Adipose tissue (tissue), 3 donors: ENCODE results near the gene ITFG1. TPM values are rescaled to one million over a fixed set of nuclear protein-coding genes. Genes with fewer than 3 reads are reported as not detected.
"Not testable (repeated sequence)": the region's sequence is repeated elsewhere in the genome, so short reads cannot be mapped to it uniquely, and the experiment has no call there.

Source experiments
- H3K27ac ChIP-seq: one replicate; pipeline ENCODE4 v1.5.1; 2013; ENCODE audit warnings: low read depth, low read length
- WGBS, 3 donors: extraction: QIAGEN DNeasy Blood & Tissue Kit; methylation state at CpG; one replicate each; pipeline ENCODE4 v1.1.7; 2013; 5-methylcytosine and 5-hydroxymethylcytosine counted together
- polyA plus RNA-seq, 3 donors: library from polyadenylated mRNA; stranded (reverse); fragments of 200-250 nt; gene quantifications; one replicate each; pipeline ENCODE4 v1.2.3, GENCODE V29; 2013
- donor health status: healthy with polysubstance abuse.
- donor health status: Bipolar disorder and iron deficiency.
- donor health status: healthy.

Gene ITFG1
- polyA plus RNA-seq, 3 donors = 17.6 to 26.8 (median 23.5) TPM

DNA sequence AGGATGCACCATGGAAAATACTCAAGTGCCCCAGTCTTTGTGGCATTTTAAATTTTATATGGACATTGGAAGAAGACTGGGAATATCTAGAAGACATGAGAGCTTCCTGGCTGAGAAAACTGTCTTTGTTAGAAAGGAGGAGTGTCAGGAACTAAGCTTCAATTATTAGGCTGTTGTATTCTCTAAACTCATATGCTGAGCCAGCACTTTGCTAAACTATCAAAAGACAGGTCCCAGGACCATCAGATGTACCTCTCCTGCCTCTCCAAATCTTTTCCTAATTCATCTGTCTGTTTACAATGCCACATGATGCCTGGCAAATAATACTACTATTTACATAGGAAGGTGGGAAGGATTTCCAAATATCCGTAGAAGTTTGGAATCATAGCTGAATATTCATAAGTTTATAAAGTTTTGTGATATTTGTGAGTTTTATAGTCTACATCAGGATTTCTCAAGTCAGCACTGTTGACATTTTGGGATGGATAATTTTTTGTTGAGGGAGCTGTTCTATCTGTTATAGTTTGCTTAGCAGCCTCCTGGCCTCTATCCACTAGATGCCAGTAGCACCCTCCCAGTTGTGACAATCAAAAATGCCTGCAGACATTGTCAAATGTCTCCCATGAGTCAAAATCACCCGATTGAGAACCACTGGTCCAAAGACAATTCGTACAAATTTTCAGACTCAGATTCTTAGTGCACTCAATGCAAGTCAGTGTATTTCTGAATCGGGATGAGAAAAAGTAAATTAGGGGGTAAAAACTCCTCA is 255.9 kb downstream of the ITFG1 start:
- no peak overlapping the region for H3K27ac ChIP-seq
- WGBS, 3 donors = 85 to 94% (median 90%) methylated on average over 4 of the region's 4 CpGs

GRCh38 chr16:47203433-47203832 is 257.4 kb downstream of the ITFG1 start:
- WGBS, 3 donors = 78 to 93% (median 85%) methylated on average over 4 of the region's 4 CpGs
- H3K27ac ChIP-seq = not testable (repeated sequence)

DNA sequence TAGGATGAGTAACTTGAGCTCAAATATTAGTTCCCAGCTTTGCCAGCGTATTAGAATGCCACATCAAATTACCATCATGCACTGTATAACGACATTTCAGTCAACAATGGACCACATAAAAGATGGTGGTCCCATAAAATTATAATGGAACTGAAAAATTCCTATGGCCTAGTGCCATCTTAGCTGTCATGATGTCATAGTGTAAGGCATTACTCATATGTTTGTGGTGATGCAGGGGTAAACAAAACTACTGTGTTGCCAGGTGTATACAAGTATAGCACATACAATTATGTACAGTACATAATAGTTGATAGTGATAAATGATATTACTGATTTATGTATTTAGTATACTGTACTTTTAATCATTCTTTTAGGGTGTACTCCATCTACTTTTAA is 262.7 kb downstream of the ITFG1 start:
- 94 to 99% (median 94%) methylated on average over 2 of the region's 2 CpGs for WGBS, 3 donors
- no peak overlapping the region for H3K27ac ChIP-seq

DNA sequence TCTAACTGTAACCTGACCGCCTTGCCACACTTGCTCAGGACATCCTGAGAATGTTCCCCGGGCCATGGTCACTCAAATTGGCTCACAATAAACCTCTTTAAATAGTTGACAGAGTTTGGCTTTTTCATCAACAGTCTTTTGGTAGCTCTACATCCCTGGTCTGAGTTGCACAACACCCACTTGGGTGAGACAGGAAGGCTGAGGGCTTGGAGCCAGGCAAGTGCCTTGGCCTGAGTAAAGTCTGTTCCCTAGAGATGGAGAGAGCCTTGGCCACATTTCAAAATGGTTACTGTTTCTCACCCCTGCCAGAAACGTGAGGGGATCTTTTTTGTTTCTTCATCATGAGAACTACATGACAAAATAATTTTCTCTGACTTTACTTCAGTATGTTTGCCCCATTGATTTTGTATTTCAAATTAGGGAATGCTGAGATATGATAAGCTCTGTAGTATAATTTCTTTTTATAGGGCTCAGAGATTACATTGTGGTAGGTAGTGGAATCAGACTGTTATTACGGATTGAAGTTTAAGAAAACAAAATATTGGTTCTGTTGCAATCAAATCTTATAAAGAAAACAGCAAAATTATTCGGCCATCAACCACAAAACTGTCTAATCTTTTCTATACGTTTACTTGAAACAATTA is 263.2 kb downstream of the ITFG1 start:
- 75 to 86% (median 78%) methylated on average over 6 of the region's 6 CpGs for WGBS, 3 donors

DNA sequence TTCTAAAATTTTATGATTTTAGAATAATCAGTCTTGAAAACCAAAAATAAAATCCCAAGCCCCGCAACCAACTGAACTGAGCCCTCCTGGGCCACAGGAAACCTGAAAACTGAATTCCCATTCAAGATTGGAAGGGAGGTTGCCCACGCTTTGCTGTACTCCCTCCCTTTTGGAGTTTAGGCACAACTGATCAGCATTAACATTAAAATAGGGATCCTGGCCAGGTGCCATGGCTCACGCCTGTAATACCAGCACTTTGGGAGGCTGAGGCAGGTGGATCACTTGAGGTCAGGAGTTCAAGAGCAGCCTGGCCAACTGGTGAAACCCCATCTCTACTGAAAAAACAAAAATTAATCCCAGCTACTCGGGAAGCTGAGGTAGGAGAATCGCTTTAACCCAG is 264.4 kb downstream of the ITFG1 start:
- WGBS, 3 donors = 94 to 96% (median 95%) methylated on average over 5 of the region's 5 CpGs

More for the DNA sequence above, 263.2 kb downstream of the ITFG1 start:
- no peak overlapping the region for H3K27ac ChIP-seq

GRCh38 chr16:47182318-47182717 is 278.5 kb downstream of the ITFG1 start:
- no peak overlapping the region for H3K27ac ChIP-seq
- 92 to 98% (median 94%) methylated on average over 3 of the region's 3 CpGs for WGBS, 3 donors

More for the DNA sequence above, 264.4 kb downstream of the ITFG1 start:
- H3K27ac ChIP-seq = no peak overlapping the region

DNA sequence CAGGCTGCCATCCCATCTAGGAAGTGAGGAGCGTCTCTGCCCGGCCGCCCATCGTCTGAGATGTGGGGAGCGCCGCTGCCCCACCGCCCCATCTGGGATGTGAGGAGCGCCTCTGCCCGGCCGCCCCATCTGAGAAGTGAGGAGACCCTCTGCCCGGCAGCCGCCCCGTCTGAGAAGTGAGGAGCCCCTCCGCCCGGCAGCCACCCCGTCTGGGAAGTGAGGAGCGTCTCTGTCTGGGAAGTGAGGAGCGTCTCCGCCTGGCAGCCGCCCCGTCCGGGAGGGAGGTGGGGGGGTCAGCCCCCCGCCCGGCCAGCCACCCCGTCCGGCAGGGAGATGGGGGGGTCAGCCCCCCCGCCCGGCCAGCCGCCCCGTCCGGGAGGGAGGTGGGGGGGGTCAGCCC is 279.8 kb downstream of the ITFG1 start:
- WGBS, 3 donors = 96 to 99% (median 98%) methylated on average over 10 to 27 of the region's 31 CpGs

GRCh38 chr16:47180073-47180472 is 280.8 kb downstream of the ITFG1 start:
- WGBS, 3 donors = 92 to 99% (median 93%) methylated on average over 6 to 8 of the region's 8 CpGs
- H3K27ac ChIP-seq = no peak overlapping the region

More for the DNA sequence above, 279.8 kb downstream of the ITFG1 start:
- H3K27ac ChIP-seq = not testable (repeated sequence)

- H3K27ac ChIP-seq = no peak overlapping the region
These were observed 285.7 kb downstream of the ITFG1 start for GRCh38 chr16:47175152-47175551.

DNA sequence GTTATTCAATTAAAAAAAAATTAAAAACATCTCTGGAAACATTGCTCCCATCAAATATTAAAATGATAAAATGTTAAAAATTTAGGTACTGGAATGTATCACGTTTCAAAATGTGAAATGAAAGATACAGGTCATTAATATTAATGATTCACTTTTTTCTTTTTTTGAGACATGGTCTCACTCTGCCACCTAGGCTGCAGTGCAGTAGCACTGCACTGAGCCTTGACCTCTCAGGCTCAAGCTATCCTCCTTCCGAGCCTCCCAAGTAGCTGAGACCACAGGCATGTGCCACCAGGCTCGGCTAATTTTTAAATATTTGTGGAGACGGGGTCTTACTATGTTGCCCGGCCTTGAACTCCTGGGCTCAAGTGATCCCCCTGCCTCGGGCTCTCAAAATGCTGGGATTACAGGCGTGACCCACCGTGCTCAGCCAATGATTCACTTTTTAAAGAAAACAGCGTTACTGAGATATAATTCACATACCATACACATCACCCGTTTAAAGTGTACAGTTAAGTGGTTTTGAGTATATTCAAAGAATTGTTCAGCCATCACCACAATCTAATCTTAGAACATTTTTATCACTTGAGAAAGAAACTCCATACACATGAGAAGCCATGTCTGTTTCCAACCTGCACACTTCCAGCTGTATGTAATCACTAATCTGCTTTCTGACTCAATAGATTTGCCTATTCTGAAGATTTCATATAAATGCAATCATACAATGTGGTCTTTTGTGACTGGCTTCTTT is 298.0 kb downstream of the ITFG1 start:
- 93 to 95% (median 94%) methylated on average over 10 of the region's 10 CpGs for WGBS, 3 donors
- no peak overlapping the region for H3K27ac ChIP-seq

- 95 to 97% (median 95%) methylated on average over 4 of the region's 4 CpGs for WGBS, 3 donors
These were observed 299.4 kb downstream of the ITFG1 start for GRCh38 chr16:47161464-47161863.

GRCh38 chr16:47160422-47160821 is 300.4 kb downstream of the ITFG1 start:
- WGBS, 3 donors = 94 to 96% (median 96%) methylated on average over 3 of the region's 3 CpGs
- no peak overlapping the region for H3K27ac ChIP-seq

More at GRCh38 chr16:47161464-47161863, 299.4 kb downstream of the ITFG1 start:
- H3K27ac ChIP-seq = no peak overlapping the region

DNA sequence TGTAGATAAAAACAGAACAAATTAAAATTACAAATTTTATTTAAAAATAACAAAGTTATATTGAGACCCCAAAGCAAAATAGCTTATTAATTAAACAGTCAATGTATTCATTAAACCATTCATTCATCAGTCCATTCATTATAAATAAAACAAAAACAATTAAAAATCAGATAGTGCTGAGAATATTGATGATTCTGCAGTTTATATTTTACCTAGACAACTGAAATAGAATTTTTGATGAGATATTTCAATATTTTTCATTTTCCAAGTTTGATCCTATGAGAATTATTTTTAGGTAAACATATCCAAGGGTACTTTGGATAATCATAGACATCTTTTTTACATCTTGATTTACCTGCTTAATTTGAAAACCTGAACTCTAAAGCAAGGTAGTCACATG is 301.9 kb downstream of the ITFG1 start:
- H3K27ac ChIP-seq = no peak overlapping the region

- no peak overlapping the region for H3K27ac ChIP-seq
- 93 to 98% (median 95%) methylated on average over 3 of the region's 3 CpGs for WGBS, 3 donors
These were observed 304.1 kb downstream of the ITFG1 start for GRCh38 chr16:47156680-47157215.

GRCh38 chr16:47152501-47152900 is 308.4 kb downstream of the ITFG1 start:
- WGBS, 3 donors = 97% methylated on average over 9 of the region's 9 CpGs
- H3K27ac ChIP-seq = not testable (repeated sequence)

DNA sequence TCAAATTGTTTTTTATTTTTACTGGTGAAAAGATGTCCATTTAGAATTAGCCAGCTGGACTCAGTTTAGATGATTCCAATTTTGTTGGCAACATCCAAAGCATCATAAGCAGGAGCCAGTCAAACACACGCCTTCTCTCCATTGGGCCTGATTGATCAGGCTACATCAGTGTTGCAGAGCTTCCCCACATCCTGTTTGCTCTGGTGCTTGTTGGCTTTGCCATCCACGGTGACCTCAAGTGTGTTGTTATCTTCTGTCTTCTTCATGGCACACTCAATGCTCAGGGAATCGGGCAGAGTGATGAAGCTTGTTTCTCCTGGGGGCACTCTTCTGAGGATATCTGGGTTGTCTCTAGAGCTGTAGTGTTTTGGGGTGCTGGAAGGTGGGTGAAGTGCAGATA is 310.8 kb downstream of the ITFG1 start:
- no peak overlapping the region for H3K27ac ChIP-seq
- WGBS, 3 donors = 89 to 96% (median 96%) methylated on average over 3 of the region's 3 CpGs

DNA sequence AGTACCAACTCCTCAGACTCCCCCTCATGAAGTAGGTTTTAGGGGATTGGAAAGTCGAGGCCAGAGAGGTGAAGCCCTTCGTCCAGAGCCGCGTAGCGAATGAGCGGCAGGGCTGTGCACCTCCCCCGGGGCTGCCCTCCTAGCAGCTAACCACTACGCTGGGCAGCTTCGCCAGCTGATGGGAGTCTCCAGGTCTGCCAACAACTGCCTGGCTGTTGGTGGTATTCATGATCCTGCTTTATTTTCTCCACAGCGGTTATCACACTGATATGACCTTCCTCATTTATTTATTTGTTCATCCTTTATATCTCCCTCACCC is 316.3 kb downstream of the ITFG1 start:
- 12 to 15% (median 15%) methylated on average over 10 of the region's 10 CpGs for WGBS, 3 donors
- no peak overlapping the region for H3K27ac ChIP-seq

GRCh38 chr16:47143677-47144558 is 316.9 kb downstream of the ITFG1 start, which contains the start of gene NETO2:
Gene NETO2 (minus strand): TSS chr16:47143945. CDS start chr16:47143612, 333 bp downstream.
- no peak within 1 kb of the TSS for H3K27ac ChIP-seq

More at GRCh38 chr16:47143677-47144558, 316.9 kb downstream of the ITFG1 start, which contains the start of gene NETO2:
- WGBS, 3 donors = 1 to 2% (median 1%) methylated on average over 43 to 130 of the region's 130 CpGs
